Lower leg skin (tissue), 3 donors: ENCODE measurements around the gene RNASE7.

Experiments
- POLR2A ChIP-seq, 2 donors: fragments of 450-650 bp; IDR thresholded peaks; one replicate each; pipeline ENCODE4 v1.6.1; 2016 to 2017; ENCODE audit warnings: antibody characterized with exemption in 2 of 2, mild to moderate bottlenecking in 1 of 2, moderate library complexity in 1 of 2
- TF ChIP-seq, protein P1 (sequence below), 3 donors: fragments of 450-650 bp; IDR thresholded peaks; one replicate each; pipeline ENCODE4 v1.5.1; 2016; ENCODE audit warnings: antibody characterized with exemption in 3 of 3, mild to moderate bottlenecking in 3 of 3, moderate library complexity in 2 of 3

DNA sequence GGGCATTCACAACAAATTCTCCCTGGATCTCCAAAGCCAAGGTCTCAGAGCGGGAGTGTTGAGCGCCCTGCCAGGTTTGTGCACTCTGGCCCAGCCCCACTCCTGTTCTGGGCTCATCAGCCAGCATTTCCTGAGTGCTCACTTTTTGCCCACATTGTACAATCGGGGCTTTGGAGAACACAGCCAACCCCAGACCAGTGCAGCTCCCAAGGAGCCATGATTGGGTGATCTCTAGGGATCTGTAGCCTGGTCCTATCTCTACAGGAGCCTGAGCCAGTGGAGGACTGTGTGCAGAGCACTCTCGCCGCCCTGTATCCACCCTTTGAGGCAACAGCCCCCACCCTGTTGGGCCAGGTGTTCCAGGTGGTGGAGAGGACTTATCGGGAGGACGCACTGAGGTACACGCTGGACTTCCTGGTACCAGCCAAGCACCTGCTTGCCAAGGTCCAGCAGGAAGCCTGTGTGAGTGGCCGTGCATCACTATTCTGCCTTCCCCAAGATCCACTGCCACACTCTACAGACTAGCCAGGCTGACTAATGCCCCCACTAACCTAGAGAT lies 30.7 kb downstream of the RNASE7 start:
- TF ChIP-seq, protein P1, sequence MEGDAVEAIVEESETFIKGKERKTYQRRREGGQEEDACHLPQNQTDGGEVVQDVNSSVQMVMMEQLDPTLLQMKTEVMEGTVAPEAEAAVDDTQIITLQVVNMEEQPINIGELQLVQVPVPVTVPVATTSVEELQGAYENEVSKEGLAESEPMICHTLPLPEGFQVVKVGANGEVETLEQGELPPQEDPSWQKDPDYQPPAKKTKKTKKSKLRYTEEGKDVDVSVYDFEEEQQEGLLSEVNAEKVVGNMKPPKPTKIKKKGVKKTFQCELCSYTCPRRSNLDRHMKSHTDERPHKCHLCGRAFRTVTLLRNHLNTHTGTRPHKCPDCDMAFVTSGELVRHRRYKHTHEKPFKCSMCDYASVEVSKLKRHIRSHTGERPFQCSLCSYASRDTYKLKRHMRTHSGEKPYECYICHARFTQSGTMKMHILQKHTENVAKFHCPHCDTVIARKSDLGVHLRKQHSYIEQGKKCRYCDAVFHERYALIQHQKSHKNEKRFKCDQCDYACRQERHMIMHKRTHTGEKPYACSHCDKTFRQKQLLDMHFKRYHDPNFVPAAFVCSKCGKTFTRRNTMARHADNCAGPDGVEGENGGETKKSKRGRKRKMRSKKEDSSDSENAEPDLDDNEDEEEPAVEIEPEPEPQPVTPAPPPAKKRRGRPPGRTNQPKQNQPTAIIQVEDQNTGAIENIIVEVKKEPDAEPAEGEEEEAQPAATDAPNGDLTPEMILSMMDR (IDR thresholded peaks at IDR 0.05) = no peak
- TF ChIP-seq POLR2A (IDR thresholded peaks at IDR 0.05) = no peak
